ENCODE data around the gene SORT1.

- no peak for TF ChIP-seq CTCF (IDR thresholded peaks at IDR 0.05)
- TF ChIP-seq POLR2A (IDR thresholded peaks at IDR 0.05): no peak
These were observed 18.3 kb downstream of the SORT1 start for GRCh38 chr1:109379422-109379821.
